DMS79 treated with DMSO at 0.1 percent for 48 hours (cell line): ENCODE data around the gene MREG.

ENCODE experiments used
- DNase-seq: peaks from one replicate; lab custom pipeline; 2025; lab: John Stamatoyannopoulos, UW

Gene MREG

DNA sequence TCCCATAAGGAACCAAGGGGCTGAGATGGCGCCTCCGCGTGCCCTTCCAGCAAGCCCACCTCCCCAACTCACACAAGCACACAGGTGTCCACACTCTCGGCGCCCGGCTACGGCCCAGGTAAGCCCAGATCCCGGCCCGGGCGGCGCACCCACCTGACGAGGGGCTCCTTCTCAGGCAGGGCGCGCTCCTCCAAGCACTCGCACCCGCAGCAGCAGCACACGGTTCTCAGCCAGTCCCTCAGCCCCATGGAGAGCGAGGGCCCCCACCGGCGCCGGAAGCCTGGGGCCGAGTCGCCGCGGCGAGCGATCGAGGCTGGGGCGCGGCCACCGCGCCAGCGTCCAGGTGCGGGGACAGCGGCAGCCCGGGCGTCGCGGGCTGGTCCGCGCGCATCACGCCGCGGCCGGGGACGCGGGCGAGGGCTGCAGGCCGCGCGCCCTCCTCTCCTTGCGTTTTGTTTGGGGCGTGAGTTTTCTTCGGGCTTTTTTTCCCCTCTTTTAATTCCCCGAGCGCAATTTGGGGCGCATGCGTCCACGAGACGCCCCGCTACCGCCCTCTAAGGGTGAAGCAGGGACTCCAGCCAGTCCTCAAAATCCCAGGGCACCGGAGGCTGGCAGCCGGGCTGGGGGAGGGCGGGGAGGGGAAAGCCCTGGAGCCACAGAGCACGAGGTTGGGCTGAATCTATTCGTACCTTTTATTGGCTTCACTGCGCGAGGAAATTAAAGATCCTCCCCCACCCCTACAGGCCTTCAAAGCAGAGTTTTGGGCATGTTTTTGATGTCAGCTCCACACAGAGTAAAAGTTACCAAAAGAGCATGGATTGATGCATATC lies at the start of gene MREG:
TSS of gene MREG (minus strand) at position 472 of the 830 bp plus-strand sequence. CDS start at position 248, 224 bp downstream.
- peak; percentile 59 for DNase-seq

- DNase-seq: no peak
These were observed 46.0 kb upstream of the MREG start for GRCh38 chr2:216059233-216059834.

GRCh38 chr2:216057688-216058193 lies 44.4 kb upstream of the MREG start:
- DNase-seq: no peak

GRCh38 chr2:216056739-216057138 lies 43.4 kb upstream of the MREG start:
- no peak for DNase-seq

- no peak for DNase-seq
These were observed 42.3 kb upstream of the MREG start for GRCh38 chr2:216055680-216056079.

GRCh38 chr2:216052420-216052819 lies 39.1 kb upstream of the MREG start:
- DNase-seq: no peak

DNA sequence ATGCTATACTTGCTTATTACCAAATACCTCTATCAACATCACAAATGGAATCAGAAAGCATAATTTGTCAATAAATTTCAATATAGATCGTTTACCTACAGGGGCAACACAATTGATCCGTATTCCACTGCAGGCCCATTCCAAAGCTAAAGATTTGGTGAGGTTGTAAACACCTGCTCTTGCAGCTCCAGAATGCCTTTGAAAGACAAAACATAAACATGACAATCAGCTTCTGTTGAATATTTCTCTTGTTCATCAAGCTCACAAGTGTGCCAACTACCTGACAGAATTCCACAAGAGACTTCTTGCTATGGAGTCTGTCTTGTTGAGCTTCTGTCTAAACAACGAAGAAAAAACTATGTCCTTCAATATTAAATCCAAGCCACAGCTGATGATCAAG lies 38.0 kb upstream of the MREG start:
- DNase-seq: no peak

DNA sequence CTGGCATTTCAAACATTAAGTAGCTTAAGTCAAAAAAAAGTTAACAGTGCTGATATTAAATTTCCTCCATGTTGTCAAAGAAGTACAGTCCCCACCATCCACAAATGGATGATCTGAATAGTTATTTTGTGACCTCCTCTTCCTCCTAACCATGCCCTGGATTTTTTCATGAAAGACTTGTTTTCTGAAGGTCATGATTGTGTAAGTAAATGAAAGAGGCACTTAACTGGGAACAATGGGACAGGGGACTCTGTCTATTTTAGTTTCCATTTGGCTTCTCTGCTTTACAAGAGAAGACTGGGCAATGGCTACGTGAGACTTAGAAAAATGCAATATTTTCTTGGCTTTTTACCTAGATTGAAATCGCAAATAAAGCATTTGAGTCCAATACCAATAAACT lies 36.1 kb upstream of the MREG start:
- no peak for DNase-seq

DNA sequence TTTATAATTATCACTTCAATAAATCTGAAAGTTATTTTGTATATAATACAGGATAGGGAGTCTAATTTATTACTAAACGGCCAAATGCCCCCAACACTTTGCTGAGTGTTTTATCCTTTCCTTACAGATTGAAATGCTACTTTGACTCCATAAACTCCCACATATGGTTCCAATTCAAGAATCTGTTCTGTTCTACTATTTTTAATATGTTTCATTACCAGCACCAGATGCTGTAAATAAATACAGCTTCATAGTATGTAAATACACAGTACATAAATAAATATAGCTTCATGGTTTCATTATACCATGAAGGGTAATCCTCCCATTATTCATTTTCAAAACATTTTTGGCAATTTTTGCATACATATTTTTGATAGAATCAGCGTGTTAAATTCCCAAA lies 34.0 kb upstream of the MREG start:
- no peak for DNase-seq

DNA sequence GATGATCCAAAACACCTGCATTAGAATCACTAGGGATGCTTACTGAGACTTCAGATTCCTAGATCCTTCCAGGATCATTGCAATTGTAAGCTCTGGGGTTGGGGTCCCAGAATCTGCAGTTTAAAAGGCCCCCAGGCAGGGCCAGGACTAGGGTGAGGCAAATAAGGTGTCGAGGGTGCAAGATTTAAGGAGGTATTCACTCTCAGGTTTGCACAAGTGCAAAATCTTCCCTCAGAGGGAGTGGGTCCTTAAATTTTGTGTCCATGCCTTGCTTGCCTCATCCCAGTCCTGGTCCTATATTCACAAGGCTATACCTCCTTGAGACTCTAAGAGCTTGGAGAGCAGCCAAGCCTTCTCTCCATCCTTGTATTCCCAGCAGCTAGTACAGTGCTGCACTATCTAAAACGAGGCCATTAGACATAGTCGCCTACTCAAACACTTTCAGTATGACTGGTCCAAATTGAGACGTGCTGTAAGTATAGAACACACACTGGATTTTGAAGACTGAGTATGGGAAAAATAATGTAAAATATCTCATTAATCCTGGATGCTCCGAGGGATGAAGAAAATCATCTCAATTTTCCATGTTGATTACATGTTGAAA lies 31.6 kb upstream of the MREG start:
- DNase-seq: peak; percentile 56

GRCh38 chr2:216043949-216044348 lies 30.6 kb upstream of the MREG start:
- DNase-seq: no peak

DNA sequence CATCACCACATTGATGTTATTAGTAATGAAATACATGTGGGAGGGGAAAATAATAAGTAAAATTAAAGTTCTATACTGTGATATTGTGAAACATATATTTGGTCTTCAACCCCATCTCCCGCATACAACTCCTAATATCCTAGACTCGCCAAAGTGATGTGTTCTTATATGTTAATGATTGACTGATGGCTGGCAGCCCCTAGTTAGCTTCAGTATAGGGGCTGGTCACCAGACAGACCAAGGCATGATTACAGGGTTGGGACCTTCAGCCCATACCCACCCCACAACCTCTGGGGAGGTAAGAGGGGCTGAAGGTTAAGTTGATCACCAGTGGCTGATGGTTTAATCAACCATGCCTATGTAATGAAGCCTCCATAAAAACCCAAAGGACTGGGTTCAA lies 28.1 kb upstream of the MREG start:
- DNase-seq: no peak

DNA sequence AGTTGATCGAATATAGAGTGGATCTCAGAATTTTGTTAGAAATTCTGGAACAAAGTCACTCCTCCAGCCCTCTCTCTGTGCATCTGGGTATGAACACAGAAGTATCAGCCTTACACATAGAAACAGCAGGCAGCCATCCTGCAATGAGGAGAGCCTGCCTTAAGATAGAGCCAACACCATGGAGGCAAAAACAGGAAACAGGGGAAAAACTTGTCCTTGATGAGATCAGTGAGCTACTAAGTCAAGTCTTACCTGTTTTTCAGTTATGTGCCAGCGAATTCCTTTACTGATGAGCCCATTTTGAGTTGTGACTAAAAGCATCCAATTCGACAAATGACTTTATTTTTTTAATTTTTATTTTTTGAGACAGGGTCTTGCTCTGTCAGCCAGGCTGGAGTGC lies 26.6 kb upstream of the MREG start:
- DNase-seq: no peak

DNA sequence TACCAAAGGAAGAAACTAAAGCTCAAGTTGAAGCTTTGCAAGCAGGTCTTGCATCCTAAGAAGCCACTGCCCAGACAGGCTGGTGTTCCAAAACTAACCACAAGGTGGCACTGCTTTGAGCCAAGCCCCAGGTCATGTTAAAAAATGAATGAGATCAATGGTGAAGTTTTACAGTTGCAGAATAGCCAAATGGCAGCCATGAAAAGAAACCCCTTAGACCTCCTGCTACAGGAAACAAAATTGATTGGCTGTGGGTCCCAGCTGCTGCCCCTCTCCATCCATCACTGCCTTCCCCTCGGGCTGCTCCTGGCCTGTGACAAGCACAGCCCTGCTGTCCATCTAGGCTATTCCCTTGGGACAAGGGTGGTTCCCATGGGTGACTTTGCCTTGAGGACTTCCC lies 20.7 kb upstream of the MREG start:
- peak; percentile 34 for DNase-seq

DNA sequence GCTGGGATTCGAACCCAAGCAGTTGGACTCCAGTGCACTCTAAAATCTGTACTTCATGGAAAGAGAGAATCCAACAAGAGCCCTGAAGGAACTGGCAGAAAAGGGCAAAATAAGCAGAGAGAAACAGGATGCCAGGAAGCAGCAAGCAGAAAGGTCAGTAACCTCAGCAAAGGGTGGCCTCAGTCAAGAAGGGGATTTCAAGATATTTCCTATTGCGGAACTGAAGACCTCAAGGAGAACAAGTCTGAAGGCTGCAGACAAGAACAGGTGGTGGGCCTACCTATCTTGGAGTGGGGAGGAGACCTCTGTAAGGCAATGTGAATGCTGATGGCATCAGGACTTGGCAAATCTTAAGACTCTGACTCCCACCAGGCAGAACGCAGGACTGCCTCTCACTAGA lies 20.1 kb upstream of the MREG start:
- DNase-seq: no peak

DNA sequence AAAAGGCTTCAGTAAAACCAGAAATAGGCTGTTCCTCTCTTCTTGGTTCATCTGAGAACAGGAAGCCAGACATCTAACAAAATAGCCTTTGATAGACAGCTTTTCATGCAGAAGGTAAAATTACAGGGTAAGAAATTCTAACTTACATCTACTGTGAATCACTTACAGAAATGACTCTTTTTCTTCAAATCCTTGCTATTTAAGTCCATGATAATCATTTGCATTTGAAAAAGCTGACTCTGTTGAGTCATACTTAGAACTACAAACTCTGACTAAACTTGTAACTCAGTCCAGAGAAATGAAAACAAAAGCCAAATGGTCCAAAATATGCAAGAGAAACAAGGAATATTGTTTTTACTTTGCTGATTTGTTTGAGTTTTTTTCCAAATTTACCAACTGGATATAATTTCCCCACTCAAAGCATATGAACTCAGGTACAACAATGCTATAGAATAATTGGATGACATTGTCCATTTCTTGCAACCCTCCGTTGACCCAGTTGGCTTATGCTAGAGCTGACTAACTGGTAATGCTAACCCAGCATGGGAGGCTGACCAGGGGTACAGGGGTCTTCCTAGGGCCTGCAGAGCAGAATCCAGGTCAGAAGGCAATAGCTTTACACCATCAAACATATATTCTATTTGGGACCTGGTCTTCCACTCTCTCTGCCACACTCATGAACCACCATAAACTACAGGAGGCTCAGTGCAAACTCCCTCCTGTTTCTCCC lies 18.8 kb upstream of the MREG start:
- DNase-seq: no peak

GRCh38 chr2:216030216-216030615 lies 16.9 kb upstream of the MREG start:
- no peak for DNase-seq

DNA sequence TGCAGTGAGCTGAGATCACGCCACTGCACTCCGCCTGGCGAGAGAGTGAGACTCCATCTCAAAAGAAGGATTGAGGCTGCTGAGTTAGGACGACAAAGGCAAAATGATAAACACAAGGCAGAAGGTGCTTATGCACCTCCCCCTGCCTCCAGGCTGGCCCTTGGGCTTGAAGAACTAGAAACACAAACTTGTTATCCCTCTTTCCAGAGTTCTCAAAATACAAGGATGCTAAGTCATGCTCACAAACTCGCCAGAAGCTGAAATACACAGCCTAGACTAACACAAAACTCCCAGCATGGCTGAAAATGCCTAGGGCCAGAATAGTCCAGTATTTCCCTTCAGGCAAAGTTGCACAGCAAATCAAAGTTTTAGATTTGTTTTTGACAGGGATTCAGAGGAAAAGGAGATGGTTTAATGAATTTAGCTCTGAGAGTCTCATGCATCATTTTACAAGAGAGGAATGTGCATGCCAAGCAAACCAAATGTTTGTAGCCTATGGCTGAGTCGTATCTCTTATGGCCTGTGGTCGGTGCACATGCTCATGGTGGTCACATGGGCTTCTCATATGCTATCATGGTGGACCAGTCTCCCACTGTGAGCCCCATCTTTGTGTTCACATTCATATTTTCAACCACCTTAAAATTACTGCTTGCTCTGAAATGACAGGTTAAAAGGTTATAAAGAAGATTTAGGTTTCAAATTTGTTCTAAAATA lies 16.2 kb upstream of the MREG start:
- DNase-seq: no peak

- DNase-seq: no peak
These were observed 11.5 kb upstream of the MREG start for GRCh38 chr2:216024779-216025336.

DNA sequence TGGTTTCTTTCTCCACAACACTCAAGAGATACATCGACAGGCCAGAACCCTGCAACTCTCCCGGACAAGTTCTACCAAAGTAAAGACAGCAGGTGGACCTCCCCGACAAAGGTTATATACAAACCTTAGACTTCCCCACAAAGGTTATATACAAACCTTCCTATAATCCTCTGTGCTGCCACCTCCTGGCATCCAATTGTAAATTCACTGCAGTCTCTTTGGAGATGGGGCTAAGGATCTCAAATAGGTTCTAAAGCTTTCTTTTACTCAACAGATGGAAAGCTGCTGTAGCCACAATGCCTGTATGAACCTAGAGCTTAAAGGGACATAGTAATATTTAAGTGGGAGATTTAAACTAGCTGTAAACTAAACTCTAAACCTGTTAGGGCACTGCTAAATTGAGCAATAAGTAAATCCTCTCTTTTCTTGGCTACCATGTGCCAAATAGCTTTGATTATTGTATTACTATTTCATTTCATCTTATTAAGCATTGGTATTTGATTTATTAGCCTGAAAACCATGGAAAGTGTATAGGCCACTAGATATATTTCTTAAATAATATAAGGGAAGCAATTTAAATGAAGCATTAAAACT lies 9.8 kb upstream of the MREG start:
- peak; percentile 4 for DNase-seq
